Middle frontal gyrus (tissue), 1 donor: ENCODE results near the gene SMYD3.

Experiments
- DNase-seq: peaks from one replicate; pipeline ENCODE4 v3.0.0-alpha.2; 2015; ENCODE audit warnings: low spot score; ENCODE audit errors: extremely low spot score

SMYD3 gene

DNA sequence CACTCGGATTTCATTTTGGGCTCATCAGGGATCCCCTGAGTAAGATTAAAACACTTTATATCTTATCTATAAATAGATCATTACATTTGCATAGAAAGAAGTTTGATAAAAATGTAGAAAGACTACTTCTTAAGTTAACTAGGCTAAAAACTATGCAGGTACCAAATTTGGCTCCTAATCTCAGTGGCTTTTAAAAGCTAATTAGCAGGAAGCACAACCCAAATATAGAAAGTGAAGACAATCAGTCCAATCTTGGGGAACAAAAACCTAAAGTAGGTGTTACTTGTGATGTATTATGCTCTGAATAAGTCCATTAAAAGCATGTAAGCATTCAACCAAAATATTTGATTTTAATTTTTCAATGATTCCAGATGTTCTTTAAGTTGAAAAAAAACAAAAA lies 35.4 kb downstream of the SMYD3 start:
- no peak for DNase-seq

DNA sequence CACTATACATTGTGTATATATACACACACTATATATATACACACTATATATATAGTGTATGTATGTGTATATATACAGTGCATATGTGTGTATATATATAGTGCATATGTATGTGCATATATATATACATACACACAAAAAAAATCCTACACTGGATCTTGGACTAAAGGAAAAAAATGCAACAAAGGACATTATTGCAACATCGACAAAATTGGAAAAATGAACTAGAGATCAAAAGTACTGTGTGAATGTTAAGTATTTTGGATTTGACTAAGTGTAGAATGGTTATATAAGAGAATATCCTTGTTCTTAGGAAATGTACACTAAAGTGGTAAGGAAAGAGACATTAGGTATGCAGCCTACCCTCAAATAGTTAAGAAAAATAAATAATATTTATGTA lies 36.5 kb downstream of the SMYD3 start:
- no peak for DNase-seq

DNA sequence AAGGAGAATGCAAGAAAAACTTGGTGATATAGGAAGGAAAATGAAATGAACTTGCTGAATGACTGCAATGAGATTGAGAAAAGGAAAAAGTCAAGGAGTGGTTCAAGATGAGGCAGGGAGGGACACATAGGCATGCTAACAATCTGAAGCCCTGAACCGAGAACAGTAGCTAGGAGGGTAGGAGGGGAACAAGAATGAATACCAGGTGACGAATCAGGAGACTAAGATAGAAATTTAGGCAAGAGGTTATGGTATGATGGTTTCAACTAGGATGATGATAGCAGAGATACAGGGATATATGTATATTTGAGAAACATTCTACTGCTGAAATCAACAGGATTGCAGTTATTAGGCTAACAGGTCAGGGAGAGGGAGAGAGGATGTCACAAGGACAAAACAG lies 44.1 kb downstream of the SMYD3 start:
- DNase-seq: no peak

DNA sequence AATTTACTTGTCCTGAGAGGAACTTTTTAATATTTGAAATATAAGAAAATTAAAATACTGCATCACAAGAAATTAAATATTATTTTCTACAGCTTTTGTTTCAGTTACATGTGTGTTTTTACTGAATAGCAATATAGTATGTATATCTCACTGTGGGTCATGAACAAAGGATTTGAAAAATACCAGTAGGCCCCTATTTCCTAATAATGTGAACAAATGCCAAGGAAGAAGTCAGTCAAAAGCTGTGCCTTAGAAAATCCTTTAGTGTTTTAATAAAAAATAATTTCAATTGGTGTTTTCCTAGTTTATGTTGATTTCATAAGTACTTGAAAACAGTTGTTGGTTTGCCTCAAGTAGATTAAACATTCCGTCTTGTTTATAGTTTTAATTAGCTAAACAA lies 46.7 kb downstream of the SMYD3 start:
- no peak for DNase-seq

DNA sequence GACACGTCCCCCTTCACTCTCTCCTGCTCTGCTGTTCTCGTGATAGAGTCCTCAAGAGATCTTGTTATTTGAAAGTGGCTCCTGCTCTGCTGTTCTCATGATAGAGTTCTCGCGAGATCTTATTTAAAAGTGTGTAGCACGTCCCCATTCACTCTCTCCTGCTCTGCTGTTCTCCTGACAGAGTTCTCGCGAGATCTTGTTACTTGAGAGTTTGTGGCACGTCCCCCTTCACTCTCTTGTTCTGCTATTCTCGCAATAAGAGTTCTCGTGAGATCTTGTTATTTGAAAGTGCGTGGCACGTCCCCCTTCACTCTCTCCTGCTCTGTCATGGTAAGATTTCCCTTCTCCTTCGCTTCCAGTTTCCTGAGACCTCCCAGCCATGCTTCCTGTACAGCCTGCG lies 47.9 kb downstream of the SMYD3 start:
- no peak for DNase-seq

DNA sequence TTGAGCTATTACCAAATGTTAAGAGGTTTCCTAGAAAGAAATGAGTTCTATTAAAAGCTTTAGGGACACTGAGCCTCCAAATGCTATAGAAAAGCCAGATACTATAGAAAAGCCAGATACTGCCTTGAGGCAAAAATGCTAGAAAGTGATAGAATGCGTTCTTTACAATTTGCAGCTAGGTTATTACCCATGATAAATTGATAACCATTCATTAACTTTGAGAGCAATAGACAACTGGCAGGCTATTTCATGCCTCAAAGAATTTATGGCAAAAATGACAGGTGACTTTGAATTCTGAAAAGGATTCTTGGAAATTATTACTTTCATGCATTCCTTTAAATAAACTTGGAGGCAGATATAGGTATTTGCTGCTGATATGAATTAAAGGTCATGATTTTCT lies 51.6 kb downstream of the SMYD3 start:
- DNase-seq: no peak

DNA sequence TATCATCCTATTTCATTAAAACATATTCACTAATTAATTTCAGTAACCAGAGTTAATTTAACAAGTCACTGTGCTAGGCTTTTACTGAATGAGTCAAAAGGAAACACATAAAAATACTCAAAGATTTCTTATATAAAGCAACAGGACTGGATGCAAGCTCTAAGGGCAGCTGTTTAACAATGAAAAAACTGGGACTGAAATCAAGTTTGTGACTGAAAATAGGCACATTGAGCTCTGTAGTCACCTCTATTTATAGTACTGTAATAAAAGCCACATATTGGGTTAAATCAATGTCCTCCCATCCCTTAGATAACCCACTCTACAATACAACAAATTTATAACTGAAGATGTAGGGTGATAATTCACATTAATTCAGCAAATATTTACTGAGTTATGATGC lies 52.4 kb downstream of the SMYD3 start:
- DNase-seq: no peak

DNA sequence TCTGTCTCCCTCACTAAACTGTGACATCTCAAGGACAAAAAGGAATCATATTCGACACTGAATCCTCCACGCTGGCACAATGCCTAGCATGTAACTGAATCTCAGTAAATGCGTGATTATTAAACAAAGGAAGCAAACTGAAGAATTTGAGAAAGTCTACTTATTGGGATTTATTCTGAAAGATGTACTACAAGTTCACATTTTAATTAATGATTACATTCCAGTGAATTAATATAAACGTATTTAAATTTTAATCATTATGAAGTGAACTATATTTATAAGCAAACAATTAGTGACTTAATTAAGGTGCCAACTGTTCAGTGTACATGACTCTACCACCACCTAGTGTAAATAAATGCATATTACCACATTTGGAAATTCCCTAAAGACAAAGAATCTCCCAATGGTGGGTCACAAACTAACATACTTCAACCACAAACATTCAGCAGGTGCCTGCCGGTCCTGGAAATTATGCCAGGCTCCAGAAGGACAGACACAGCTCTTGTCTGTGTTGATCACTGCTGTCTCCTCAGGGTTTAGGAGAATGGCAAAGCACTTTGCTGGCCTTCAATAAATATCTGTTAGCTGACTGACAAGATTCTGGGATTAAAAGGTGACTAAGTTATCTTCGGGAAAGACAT lies 56.3 kb downstream of the SMYD3 start:
- peak; percentile 21 for DNase-seq

DNA sequence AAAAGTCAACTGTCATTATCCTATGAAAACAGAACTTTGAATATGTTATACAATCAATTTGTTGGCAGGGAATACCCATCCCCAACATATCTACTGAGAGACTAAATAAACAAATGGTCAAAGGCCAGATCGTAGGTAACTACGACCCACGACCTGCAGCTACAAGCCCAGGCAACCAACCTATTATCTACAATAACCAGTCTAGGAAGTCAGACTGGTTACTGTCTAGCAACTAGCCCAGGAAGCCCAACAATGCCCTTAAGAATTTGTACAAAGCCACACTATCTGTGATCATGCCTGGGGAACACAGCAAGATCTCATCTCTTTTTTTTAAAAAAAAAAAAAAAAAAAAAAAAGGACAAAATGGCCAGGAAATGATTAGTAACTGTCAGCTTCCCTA lies 58.7 kb downstream of the SMYD3 start:
- DNase-seq: no peak

DNA sequence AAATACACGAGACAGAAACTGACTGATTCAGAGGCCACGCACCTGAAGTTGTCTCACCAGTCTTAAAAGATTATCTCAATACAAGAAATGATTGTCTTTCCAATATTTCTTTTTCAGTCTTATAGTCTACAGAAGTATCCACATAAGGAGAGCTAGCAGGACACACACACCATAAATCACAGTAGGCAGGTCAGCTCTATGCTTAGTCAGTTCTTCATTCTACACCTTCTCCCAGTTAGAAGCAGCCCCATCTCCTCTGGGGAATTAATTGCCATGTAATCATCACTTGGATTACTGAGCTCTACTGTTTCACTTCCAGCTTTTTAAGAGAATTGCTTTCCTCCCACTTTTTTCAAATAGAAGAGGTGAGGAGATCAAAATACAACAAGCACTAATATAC lies 59.6 kb downstream of the SMYD3 start:
- DNase-seq: no peak

DNA sequence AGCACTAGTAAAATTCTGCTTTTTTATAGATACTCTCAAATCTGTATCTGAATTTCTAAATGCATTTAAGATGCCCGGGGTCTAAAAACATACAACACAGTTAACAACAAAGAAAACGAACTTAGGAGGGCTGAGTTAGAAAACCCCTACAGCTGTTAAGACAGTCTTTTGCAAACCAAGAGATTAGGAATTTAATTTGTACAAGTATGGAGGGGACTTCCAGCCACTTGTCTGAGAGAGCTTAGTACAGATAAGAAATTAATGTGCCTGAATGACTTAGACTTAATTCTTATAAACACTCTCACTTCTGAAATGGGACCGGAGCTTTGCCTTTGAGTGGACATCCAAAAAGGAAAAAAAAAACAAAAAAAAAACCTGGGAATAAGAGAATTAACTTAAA lies 61.6 kb downstream of the SMYD3 start:
- no peak for DNase-seq

DNA sequence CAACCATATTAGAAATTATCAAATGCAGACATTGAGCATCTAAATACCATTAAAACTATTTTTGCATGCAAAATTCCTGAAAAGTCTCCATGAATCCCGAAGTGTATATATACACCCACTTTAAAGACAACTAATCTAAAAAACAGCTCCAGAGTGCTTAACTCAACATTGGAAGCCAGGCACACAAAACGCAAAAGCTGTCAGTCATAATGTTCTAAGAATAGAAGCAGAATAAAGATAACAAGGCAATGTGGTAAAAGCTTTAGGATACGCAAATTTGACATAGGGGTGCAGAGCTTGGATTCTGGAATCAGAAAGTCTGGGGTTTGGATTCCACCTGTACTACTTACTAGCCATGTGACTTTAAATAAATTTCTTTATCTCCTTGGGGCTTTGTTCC lies 62.5 kb downstream of the SMYD3 start:
- no peak for DNase-seq

DNA sequence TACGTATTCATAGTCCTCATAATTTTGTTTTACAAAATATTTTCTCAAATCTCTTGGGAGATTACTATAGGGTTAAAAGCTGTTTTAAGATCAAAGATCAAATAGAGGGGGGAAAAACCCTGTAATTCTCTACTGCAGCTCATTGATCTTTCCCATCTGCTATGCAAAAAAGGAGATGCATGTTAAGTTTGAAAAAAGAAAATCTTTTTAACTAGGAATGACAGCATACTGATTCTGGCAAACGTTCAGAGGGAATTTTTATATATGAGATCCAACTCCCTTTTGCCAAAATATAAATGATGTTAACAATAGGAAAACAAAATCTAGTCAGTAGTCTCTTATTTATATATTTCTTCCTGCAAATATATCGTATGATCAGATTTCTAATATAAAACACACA lies 69.1 kb downstream of the SMYD3 start:
- no peak for DNase-seq

DNA sequence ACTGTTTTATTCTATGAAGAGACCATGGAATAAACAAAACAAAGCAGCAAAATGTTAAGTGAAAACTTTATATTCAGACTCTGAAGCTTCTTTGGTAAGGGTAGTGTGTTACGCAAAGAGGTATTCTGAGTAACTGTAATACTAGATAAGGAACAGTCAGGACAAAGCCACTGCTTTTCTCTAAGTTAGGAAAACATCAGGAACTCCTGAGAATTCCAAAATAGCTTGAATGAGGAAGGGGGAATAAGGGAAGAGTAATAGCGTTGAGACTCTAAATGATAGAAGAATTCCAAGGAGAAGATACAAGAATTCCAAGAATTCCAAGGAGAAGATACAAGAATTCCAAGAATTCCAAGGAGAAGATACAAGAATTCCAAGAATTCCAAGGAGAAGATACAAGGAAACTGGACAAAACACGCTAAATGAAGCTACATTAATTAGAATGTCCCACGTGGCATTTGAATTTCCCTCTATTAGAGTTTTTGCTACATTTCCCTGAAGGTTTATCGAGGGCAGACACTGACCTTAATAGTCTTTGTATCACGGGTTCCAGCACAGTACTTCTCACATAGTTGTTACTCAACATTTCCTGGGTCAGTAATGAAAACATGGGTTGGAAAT lies 71.5 kb downstream of the SMYD3 start:
- no peak for DNase-seq

DNA sequence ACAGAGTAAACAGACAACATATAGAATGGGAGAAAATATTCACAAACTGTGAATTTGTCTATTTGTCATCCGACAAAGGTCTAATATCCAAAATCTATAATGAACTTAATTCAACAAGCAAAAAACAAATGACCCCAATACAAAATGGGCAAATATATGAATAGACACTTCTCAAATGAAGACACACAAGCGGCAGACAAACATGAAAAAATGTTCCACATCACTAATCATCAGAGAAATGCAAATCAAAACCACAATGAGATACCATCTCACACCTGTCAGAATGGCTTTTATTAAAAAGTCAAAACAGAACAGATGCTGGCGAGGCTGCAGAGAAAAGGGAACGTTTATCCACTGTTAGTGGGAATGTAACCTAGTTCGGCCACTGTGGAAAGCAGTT lies 72.7 kb downstream of the SMYD3 start:
- DNase-seq: no peak

DNA sequence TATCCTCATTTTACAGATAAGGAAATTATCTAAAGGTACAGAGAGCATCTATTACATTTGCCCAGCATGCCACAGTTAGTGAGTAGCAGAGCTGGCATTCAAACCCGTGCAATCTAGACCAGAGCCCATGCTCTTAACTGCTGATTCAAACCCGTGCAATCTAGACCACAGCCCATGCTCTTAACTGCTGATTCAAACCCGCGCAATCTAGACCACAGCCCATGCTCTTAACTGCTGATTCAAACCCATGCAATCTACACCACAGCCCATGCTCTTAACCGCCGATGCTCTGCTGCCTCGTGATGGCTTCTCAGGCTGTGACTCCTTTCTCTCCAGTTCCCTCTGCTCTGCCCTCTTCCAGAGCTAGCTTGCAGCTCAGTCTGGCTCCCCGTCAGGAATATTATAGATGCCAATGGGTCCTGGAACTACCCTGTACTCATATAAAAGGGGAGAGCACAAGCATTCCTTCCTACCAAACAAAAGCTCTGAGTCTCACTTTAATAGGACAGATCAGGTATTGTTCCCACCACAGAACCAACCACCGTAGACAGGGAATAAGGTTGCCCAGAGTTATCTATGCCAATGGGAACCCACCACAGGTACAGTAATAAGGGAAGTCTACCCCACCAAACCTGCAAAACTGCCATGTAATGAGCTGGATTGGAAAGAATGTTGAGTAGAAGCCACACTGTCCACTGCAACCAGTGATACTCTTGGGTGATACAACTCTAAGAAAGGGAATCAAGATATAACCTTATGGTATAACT lies 78.4 kb downstream of the SMYD3 start:
- DNase-seq: no peak

DNA sequence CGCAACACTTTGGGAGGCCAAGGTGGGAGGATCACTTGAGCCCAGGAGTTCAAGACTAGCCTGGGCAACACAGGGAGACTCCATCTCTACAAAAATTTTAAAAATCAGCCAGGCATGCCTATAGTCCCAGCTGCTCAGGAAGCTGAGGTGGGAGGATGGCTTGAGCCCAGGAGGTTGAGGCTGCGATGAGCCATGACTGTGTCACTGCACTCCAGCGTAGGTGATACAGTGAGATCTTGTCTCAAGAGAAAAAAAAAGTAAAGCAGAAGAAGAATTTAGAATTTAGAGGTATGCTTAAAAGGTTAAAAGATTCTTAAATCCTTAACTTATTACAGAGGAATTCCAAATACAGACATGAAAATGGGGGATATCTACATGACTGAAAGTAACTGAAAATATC lies 79.5 kb downstream of the SMYD3 start:
- no peak for DNase-seq

DNA sequence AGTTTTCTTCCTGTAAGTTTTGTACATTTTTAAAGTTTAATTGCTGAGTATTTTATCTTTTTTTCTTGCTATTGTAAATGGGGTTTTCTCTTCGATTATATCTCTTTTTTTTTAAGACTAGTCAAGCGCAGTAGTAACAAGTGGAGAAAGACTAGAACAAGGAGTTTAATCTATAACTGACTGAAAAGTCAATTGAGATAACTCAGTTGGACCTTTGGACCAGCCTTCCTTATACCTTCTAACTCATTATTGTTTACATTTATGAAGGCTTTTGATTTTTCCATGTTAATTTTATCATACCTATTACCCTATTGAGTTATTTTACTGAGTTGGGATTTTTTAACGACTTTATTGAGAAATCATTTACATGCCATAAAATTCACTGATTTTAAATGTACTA lies 81.2 kb downstream of the SMYD3 start:
- no peak for DNase-seq

DNA sequence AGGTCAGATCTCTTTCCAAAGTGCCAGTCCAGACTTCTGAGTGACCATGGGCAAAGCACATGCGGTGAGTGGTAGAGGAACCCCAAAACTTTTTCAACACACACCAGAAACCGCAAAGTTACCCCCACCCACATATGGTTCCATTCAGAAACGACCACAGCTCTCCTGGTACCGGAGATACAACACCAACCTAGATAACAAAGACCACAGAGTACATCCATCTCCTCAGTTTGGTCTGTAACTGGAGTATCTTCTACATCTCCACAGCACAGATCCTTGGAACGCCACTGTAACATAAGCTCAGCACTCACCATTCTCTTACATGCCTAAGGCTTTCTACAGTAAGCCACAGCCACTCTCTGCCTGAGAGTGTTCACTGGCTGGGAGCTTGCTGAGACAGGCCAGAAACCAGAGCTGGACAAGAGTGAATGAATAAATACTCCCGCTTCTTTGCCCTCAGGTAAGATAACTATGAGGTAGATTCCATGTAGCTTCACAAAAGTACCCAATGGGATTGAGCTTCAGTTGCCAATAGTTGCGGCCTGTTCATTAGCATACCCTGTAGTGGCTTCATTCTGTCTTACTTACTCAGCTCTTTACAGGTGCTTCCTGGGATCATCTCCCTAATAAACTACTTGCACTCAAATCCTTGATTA lies 81.8 kb downstream of the SMYD3 start:
- DNase-seq: no peak

DNA sequence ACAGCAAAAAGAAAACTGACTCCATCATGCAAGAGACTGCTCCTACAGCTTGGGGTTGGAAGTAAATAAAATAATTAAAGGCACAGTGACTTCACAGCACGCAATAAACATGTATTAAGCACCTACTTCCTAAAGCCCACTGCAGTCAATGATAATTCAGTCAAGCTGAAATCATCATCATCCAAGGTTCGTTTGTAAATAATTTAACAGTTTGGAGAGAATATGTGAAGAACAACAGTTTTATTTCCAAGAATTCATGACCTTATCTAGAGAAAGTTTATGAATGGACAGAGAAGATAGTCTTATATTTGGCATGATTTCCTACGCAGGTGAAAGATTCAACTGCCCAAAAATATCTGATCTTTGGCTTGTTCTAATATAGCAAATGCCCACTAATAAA lies 86.8 kb downstream of the SMYD3 start:
- no peak for DNase-seq

DNA sequence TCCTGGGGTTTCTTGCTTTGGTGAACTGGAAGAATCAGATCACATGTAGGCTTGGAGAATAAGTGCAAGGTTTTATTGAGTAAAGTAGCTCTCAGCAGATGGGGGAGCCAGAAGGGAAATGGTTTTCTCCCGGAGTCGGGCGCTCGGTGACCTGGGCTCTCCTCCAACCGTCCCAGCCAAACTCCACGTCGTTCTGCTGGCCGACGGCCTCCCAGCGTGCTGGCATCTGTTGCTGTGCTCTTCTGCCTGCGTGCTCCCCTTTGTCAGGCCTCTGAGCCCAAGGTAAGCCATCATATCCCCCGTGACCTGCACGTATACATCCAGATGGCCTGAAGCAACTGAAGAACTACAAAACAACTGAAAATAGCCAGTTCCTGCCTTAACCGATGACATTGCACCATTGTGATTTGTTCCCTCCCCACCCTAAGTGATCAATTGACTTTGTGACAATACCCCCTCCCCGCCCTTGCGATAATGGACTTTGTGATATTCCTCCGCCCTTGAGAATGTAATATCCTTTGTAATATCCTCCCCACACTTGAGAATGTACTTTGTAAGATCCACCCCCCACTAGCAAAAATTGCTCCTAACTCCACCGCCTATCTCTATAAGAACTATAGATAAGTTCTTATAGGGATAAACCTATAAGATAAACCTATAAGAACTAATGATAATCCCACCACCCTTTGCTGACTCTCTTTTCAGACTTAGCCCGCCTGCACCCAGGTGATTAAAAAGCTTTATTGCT lies 88.3 kb downstream of the SMYD3 start:
- DNase-seq: no peak
